Measurements from ENCODE around the gene IKZF5. TPM values are rescaled to one million over a fixed set of nuclear protein-coding genes. Genes with fewer than 3 reads are reported as not detected.

Gene IKZF5
- polyA plus RNA-seq, 3 donors = 8.6 to 12.8 (median 9.8) TPM

DNA sequence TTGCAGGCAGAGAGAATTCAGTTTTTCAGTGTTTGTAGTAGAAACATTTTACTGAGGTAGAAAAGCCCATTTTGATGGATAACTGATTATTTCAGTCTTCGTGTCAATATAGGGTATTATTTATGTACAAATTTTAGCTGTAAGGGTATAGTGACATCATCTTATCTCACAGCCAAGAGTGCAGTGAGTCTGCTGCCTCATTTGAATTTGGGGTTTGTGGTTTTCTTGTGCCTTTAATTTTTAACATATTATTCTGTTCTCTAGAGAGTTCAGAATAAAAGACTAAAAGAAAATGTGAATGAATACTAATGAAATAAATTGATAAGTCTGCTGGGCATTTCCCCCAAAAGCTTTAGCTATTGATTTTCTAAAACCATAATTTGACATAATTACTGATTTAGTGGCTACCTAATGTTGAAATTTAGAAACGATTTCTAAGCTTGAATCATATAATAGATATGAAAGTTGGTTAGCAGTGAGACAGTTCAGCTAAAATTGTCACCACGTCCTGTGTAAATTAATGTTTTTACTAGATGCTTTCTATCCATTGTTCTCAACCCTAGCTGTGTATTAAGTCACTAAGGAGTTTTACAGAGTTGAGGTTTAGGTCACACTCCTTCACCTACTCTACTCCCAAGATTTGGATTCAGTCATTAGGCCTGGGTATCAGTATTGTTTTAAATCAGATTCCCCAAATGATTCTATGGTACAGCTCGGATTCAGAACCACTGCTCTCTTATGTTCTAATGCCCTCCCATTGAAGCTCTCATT lies 37.6 kb upstream of the IKZF5 start:
- peaks cover 0 to 2% (median 0%) of the 10 kb centered on the region in 3 donors for H3K27me3 Mint-ChIP-seq (ENCODE audit: low read depth in 3 of 3)
- no peaks in the 10 kb centered on the region for H3K9me3 ChIP-seq (replicated peaks in 1 of 2; ENCODE audit: control insufficient read depth in 1 of 2, insufficient read depth in 1 of 2, low read length in 2 of 2)
- H3K36me3 ChIP-seq (replicated peaks in 1 of 2; ENCODE audit: control insufficient read depth in 1 of 2, insufficient read depth in 2 of 2, low read length in 2 of 2) = peaks cover 0 to 25% of the 10 kb centered on the region in 2 donors
- no peak overlapping the region for H2AFZ ChIP-seq (ENCODE audit: insufficient read depth, low read depth, low read length, poor library complexity, severe bottlenecking)
- WGBS (ENCODE audit: insufficient coverage) = no CpG with 5 or more reads among the region's 4 CpGs
- no peak overlapping the region for H3K4me2 ChIP-seq (replicated peaks; ENCODE audit: extremely low read depth, low read length, poor library complexity, severe bottlenecking)
- TF ChIP-seq CTCF (IDR thresholded peaks at IDR 0.05) = no peak
- H3K4me1 ChIP-seq (ENCODE audit: control insufficient read depth in 1 of 2, insufficient read depth in 2 of 2, low read length in 2 of 2) = no peaks in the 10 kb centered on the region
- H4K20me1 ChIP-seq (ENCODE audit: insufficient read depth, low read length) = no peaks in the 10 kb centered on the region
- no peak overlapping the region for H3K4me3 Mint-ChIP-seq
- intact Hi-C loops (cut with micrococcal nuclease) = no loop called here
- no peaks in the 10 kb centered on the region for H3K27me3 ChIP-seq (ENCODE audit: control insufficient read depth in 2 of 2, insufficient read depth in 2 of 2, low read length in 2 of 2)
- H3K27ac ChIP-seq (ENCODE audit: low read depth in 1 of 2, low read length in 2 of 2) = no peak overlapping the region
- no peaks in the 10 kb centered on the region for H3K79me2 ChIP-seq (ENCODE audit: insufficient read depth, low read length)
- H3K4me1 Mint-ChIP-seq = no peaks in the 10 kb centered on the region
- H3K9me3 Mint-ChIP-seq = no peaks in the 10 kb centered on the region
- no peak for DNase-seq
- H3K9ac ChIP-seq (ENCODE audit: insufficient read depth, low read length, poor library complexity, severe bottlenecking) = no peak overlapping the region
- H3K4me3 ChIP-seq (replicated peaks in 1 of 3; ENCODE audit: low read depth in 2 of 3, low read length in 3 of 3) = no peak overlapping the region
- no peak overlapping the region for H3K27ac Mint-ChIP-seq
- peaks cover 24 to 30% of the 10 kb centered on the region in 2 donors for H3K36me3 Mint-ChIP-seq

- no peak overlapping the region for H3K27ac Mint-ChIP-seq
- intact Hi-C loops (cut with micrococcal nuclease) = loop anchor here in 1 of 2 donors (5.0 kb wide), 1 partner anchor 513 kb away; no protein-coding TSS in a partner anchor
- Histone ChIP-seq H3K9me3 (replicated peaks in 1 of 2; ENCODE audit: control insufficient read depth in 1 of 2, insufficient read depth in 1 of 2, low read length in 2 of 2) (no peaks in the 10 kb centered on the region), H3K4me3 (replicated peaks in 1 of 3; ENCODE audit: low read depth in 2 of 3, low read length in 3 of 3) (no peak overlapping the region), H3K27me3 (ENCODE audit: control insufficient read depth in 2 of 2, insufficient read depth in 2 of 2, low read length in 2 of 2) (no peaks in the 10 kb centered on the region), H3K4me1 (ENCODE audit: control insufficient read depth in 1 of 2, insufficient read depth in 2 of 2, low read length in 2 of 2) (peaks cover 2 to 3% of the 10 kb centered on the region in 2 donors), H3K27ac (ENCODE audit: low read depth in 1 of 2, low read length in 2 of 2) (no peak overlapping the region), H3K79me2 (ENCODE audit: insufficient read depth, low read length) (no peaks in the 10 kb centered on the region), H4K20me1 (ENCODE audit: insufficient read depth, low read length) (no peaks in the 10 kb centered on the region), H2AFZ (ENCODE audit: insufficient read depth, low read depth, low read length, poor library complexity, severe bottlenecking) (no peak overlapping the region), H3K9ac (ENCODE audit: insufficient read depth, low read length, poor library complexity, severe bottlenecking) (no peak overlapping the region), H3K36me3 (replicated peaks in 1 of 2; ENCODE audit: control insufficient read depth in 1 of 2, insufficient read depth in 2 of 2, low read length in 2 of 2) (peaks cover 0 to 25% of the 10 kb centered on the region in 2 donors), H3K4me2 (replicated peaks; ENCODE audit: extremely low read depth, low read length, poor library complexity, severe bottlenecking) (no peak overlapping the region)
- peaks cover 21 to 27% of the 10 kb centered on the region in 2 donors for H3K36me3 Mint-ChIP-seq
- no peak for TF ChIP-seq CTCF (IDR thresholded peaks at IDR 0.05)
- no CpG with 5 or more reads among the region's 2 CpGs for WGBS (ENCODE audit: insufficient coverage)
- H3K4me3 Mint-ChIP-seq = no peak overlapping the region
- DNase-seq = no peak
- peaks cover 2% of the 10 kb centered on the region for H3K4me1 Mint-ChIP-seq
- no peaks in the 10 kb centered on the region for H3K9me3 Mint-ChIP-seq
- peaks cover 0 to 2% (median 0%) of the 10 kb centered on the region in 3 donors for H3K27me3 Mint-ChIP-seq (ENCODE audit: low read depth in 3 of 3)
Measured at GRCh38 chr10:123044391-123044790, 35.8 kb upstream of the IKZF5 start.
